Caki2 (cell line): ENCODE data around the gene GON7. TPM values are rescaled to one million over a fixed set of nuclear protein-coding genes. Genes with fewer than 3 reads are reported as not detected.
A peak's percentile ranks its signal among the peaks of the same experiment; 100 is the strongest.
"Not testable (repeated sequence)": the region's sequence is repeated elsewhere in the genome, so short reads cannot be mapped to it uniquely, and the experiment has no call there.

ENCODE experiments used
- DNase-seq: peaks from one replicate; pipeline ENCODE4 v3.0.0-alpha.2; 2015; ENCODE audit warnings: low read depth
- in situ Hi-C: cut with HindIII; loops from 2 replicates; pipeline ENCODE4 v1.10.0; 2016; ENCODE audit warnings: low sequenced_read_pairs, low pct_unique_long_range_greater_than_20kb, mixed read lengths
- total RNA-seq: library from RNA; depleted of rRNA; stranded (reverse); fragments of >200 nt; shearing (Covaris generic); gene quantifications from 2 replicates; pipeline ENCODE4 v1.2.3, GENCODE V29; 2014; ENCODE audit warnings: low replicate concordance; rRNA removed

GON7 gene
- total RNA-seq, 1 experiment from 2014 or later = 12.7 TPM

- in situ Hi-C loops = not testable (repeated sequence)
- peak; percentile 85 for DNase-seq
Measured at GRCh38 chr14:93165271-93166265, 41.3 kb downstream of the GON7 start.

GRCh38 chr14:93163564-93163963, 43.3 kb downstream of the GON7 start:
- in situ Hi-C loops = no loop called here
- DNase-seq = no peak

- DNase-seq = no peak
- in situ Hi-C loops = no loop called here
Measured at GRCh38 chr14:93161411-93161940, 45.4 kb downstream of the GON7 start.

- in situ Hi-C loops = no loop called here
Measured at GRCh38 chr14:93160353-93160801, 46.5 kb downstream of the GON7 start.

GRCh38 chr14:93159625-93160352, 47.1 kb downstream of the GON7 start:
- in situ Hi-C loops, DNase-seq: not testable (repeated sequence)

More at GRCh38 chr14:93160353-93160801, 46.5 kb downstream of the GON7 start:
- peak; percentile 54 for DNase-seq

- in situ Hi-C loops, DNase-seq: not testable (repeated sequence)
Measured at GRCh38 chr14:93158349-93158748, 48.5 kb downstream of the GON7 start.

- DNase-seq = no peak
- in situ Hi-C loops = no loop called here
Measured at GRCh38 chr14:93156693-93157369, 50.0 kb downstream of the GON7 start.

GRCh38 chr14:93155667-93156066, 51.2 kb downstream of the GON7 start:
- DNase-seq = no peak

GRCh38 chr14:93153121-93153520, 53.7 kb downstream of the GON7 start:
- in situ Hi-C loops = no loop called here
- no peak for DNase-seq

More at GRCh38 chr14:93155667-93156066, 51.2 kb downstream of the GON7 start:
- in situ Hi-C loops = no loop called here

Other genes with a start within 250 kb of the GON7 start
- 14.0 and 53.2 TPM in 2 replicates for gene ITPK1, start 91.1 kb downstream of the GON7 start, total RNA-seq
- gene MOAP1, start 22.2 kb downstream of the GON7 start, total RNA-seq = 18.5 and 22.6 TPM in 2 replicates
- gene LYSET, start 21.7 kb downstream of the GON7 start, total RNA-seq = 16.7 and 22.2 TPM in 2 replicates
- gene UBR7, start 191 bp upstream of the GON7 start, total RNA-seq = 15.0 and 16.4 TPM in 2 replicates
- 11.2 and 12.9 TPM in 2 replicates for gene BTBD7, start 126.0 kb upstream of the GON7 start, total RNA-seq
- not detected in 2 replicates for gene COX8C, start 140.1 kb upstream of the GON7 start, total RNA-seq
- 0.03 TPM in 1 of 2 replicates, not detected in the other for gene UNC79, start 223.9 kb upstream of the GON7 start, total RNA-seq